ENCODE data around the gene VWA8.

VWA8 gene

GRCh38 chr13:41609828-41610227, 351.1 kb downstream of the VWA8 start:
- no peak for DNase-seq

GRCh38 chr13:41608839-41609177, 352.1 kb downstream of the VWA8 start:
- DNase-seq: no peak

GRCh38 chr13:41608111-41608838, 352.6 kb downstream of the VWA8 start:
- no peak for DNase-seq

- no peak for DNase-seq
Observed at GRCh38 chr13:41606646-41607045, 354.3 kb downstream of the VWA8 start.

- no peak for DNase-seq
Observed at GRCh38 chr13:41605319-41606285, 355.3 kb downstream of the VWA8 start.

- no peak for DNase-seq
Observed at GRCh38 chr13:41603917-41604316, 357.0 kb downstream of the VWA8 start.

- no peak for DNase-seq
Observed at GRCh38 chr13:41601718-41602445, 359.0 kb downstream of the VWA8 start.

- no peak for DNase-seq
Observed at GRCh38 chr13:41599619-41600018, 361.3 kb downstream of the VWA8 start.

GRCh38 chr13:41597348-41598041, 363.4 kb downstream of the VWA8 start:
- DNase-seq: no peak

GRCh38 chr13:41596190-41596589, 364.7 kb downstream of the VWA8 start:
- DNase-seq: no peak

GRCh38 chr13:41595298-41595697, 365.6 kb downstream of the VWA8 start:
- no peak for DNase-seq

- DNase-seq: no peak
Observed at GRCh38 chr13:41590643-41591042, 370.3 kb downstream of the VWA8 start.

GRCh38 chr13:41590122-41590521, 370.8 kb downstream of the VWA8 start:
- DNase-seq: no peak

GRCh38 chr13:41589434-41589833, 371.5 kb downstream of the VWA8 start:
- DNase-seq: no peak

GRCh38 chr13:41588899-41589298, 372.0 kb downstream of the VWA8 start:
- DNase-seq: peak; percentile 57

- DNase-seq: no peak
Observed at GRCh38 chr13:41588448-41588847, 372.5 kb downstream of the VWA8 start.

GRCh38 chr13:41587490-41587889, 373.4 kb downstream of the VWA8 start:
- DNase-seq: peak; percentile 55

- DNase-seq: no peak
Observed at GRCh38 chr13:41586216-41586615, 374.7 kb downstream of the VWA8 start.

GRCh38 chr13:41582027-41582463, 378.9 kb downstream of the VWA8 start:
- DNase-seq: no peak

GRCh38 chr13:41580345-41580744, 380.6 kb downstream of the VWA8 start:
- DNase-seq: no peak

GRCh38 chr13:41579881-41580280, 381.0 kb downstream of the VWA8 start:
- no peak for DNase-seq

GRCh38 chr13:41579168-41579567, 381.7 kb downstream of the VWA8 start:
- DNase-seq: no peak

GRCh38 chr13:41578371-41578770, 382.5 kb downstream of the VWA8 start:
- no peak for DNase-seq

Measured in activated CD8-positive, alpha-beta memory T cell treated with anti-CD3 and anti-CD28 coated beads, Interleukin-2, amount 50 U/mL, for 48 hours (primary cell).